ENCODE results near the gene SNX33.

GRCh38 chr15:75674366-75674765, 26.7 kb downstream of the SNX33 start:
- no peak for TF ChIP-seq CTCF (conservative IDR thresholded peaks at IDR 0.05; ENCODE audit: low read length)
- no peak for TF ChIP-seq EZH2phosphoT487 (IDR thresholded peaks at IDR 0.05; ENCODE audit: borderline replicate concordance, low read depth, low read length)

All from OCI-LY7 (cell line).